Stomach (tissue), 9 donors: ENCODE measurements around the gene GIMAP8. TPM values are rescaled to one million over a fixed set of nuclear protein-coding genes. Genes with fewer than 3 reads are reported as not detected.
"Not testable (repeated sequence)": the region's sequence is repeated elsewhere in the genome, so short reads cannot be mapped to it uniquely, and the experiment has no call there.

ENCODE experiments used
- DNase-seq, 2 donors: peaks; one replicate each; pipeline versions ENCODE4 v3.0.0 to v3.0.0-alpha.2; 2013 to 2019
- H3K27ac ChIP-seq, 5 donors: fragments of 200-600 bp in 4 of 5; sonication (generic) in 4 of 5; one replicate each; pipeline ENCODE4 v1.5.1; 2013 to 2019; ENCODE audit warnings: mild to moderate bottlenecking in 1 of 5, moderate library complexity in 1 of 5
- H3K27me3 ChIP-seq, 3 donors: fragments of 200-600 bp; sonication (generic); one replicate each; pipeline ENCODE4 v1.5.1; 2017 to 2019; ENCODE audit warnings: mixed run types in 1 of 3
- H3K36me3 ChIP-seq, 4 donors: fragments of 200-600 bp; sonication (generic); 1 replicate in 3 of 4; 2 replicates in 1 of 4; pipeline ENCODE4 v1.5.1; 2016 to 2019
- H3K4me1 ChIP-seq, 4 donors: fragments of 200-600 bp; sonication (generic); one replicate each; pipeline ENCODE4 v1.5.1; 2016 to 2019
- H3K4me3 ChIP-seq, 4 donors: fragments of 200-600 bp; sonication (generic) in 3 of 4; one replicate each; pipeline ENCODE4 v1.5.1; 2016 to 2019; ENCODE audit warnings: mild to moderate bottlenecking in 1 of 4
- H3K9me3 ChIP-seq, 4 donors: fragments of 200-600 bp; sonication (generic); one replicate each; pipeline ENCODE4 v1.5.1; 2016 to 2019
- CTCF ChIP-seq, 7 experiments: fragments of 450-650 bp in 4 of 7; fragments of 200-600 bp in 3 of 7; sonication (generic) in 3 of 7; IDR thresholded peaks; one replicate each; pipeline ENCODE4 v1.5.1; 2016 to 2019; ENCODE audit warnings: antibody characterized with exemption in 7 of 7, control low read depth in 2 of 7, mild to moderate bottlenecking in 1 of 7
- EP300 ChIP-seq: sonication (generic); formaldehyde crosslinking; IDR thresholded peaks from one replicate; pipeline ENCODE4 v1.6.1; 2017; ENCODE audit warnings: antibody characterized with exemption
- POLR2A ChIP-seq, 4 donors: fragments of 450-650 bp; IDR thresholded peaks; one replicate each; pipeline ENCODE4 v1.6.1; 2016; ENCODE audit warnings: antibody characterized with exemption in 4 of 4, control low read depth in 2 of 4, mild to moderate bottlenecking in 1 of 4, moderate library complexity in 1 of 4
- POLR2AphosphoS5 ChIP-seq, 3 donors: sonication (generic); formaldehyde crosslinking; IDR thresholded peaks; one replicate each; pipeline ENCODE4 v1.6.1; 2016; ENCODE audit warnings: antibody characterized with exemption in 3 of 3
- WGBS, 5 donors: extraction: QIAGEN DNeasy Blood & Tissue Kit in 3 of 5; methylation state at CpG; one replicate each; pipeline versions ENCODE4 v1.1.5 to v1.1.7; 2013 to 2018; 5-methylcytosine and 5-hydroxymethylcytosine counted together
- intact Hi-C: fragments of 100-400 bp; cut with DNase I; formaldehyde crosslinking; loops from one replicate; pipeline ENCODE4 v1.15.1; 2023; ENCODE audit warnings: low total_unique reads
- polyA plus RNA-seq, 3 donors: library from polyadenylated mRNA; stranded (reverse); fragments of 200-250 nt; gene quantifications; one replicate each; pipeline ENCODE4 v1.2.3, GENCODE V29; 2013
- total RNA-seq, 5 donors: library from RNA; depleted of rRNA; stranded (reverse); fragments of >200 nt; gene quantifications; one replicate each; pipeline versions ENCODE4 v1.1.0 to v1.2.3, GENCODE V29; 2014 to 2016
- donor health status: healthy with polysubstance abuse.
- donor health status: Bipolar disorder and iron deficiency.
- donor health status: healthy.

GIMAP8 gene
- total and polyA plus RNA-seq, 8 donors: under 0.01 to 8.3 (median 2.9) TPM

- Histone ChIP-seq H3K27ac (peak overlapping the region; percentile 16 to 86 (median 76)), H3K4me3 (peak overlapping the region; percentile 36 to 50 (median 47)), H3K27me3 (peaks cover 0 to 18% (median 6%) of the 10 kb centered on the region in 3 donors), H3K4me1 (peaks cover 0 to 22% (median 11%) of the 10 kb centered on the region in 4 donors), H3K9me3 (peaks cover 0 to 3% (median 0%) of the 10 kb centered on the region in 4 donors), H3K36me3 (peaks cover 0 to 5% (median 0%) of the 10 kb centered on the region in 4 donors)
- 48 to 60% (median 59%) methylated on average over 7 to 8 of the region's 8 CpGs for WGBS, 5 donors
- intact Hi-C loops: loop anchor here (10.0 kb wide), 1 partner anchor 303 kb away; no protein-coding TSS in a partner anchor
- DNase-seq: peak in 1 of 2 donors; percentile 33
- no peak for TF ChIP-seq POLR2A (IDR thresholded peaks at IDR 0.05)
- TF ChIP-seq POLR2AphosphoS5 (IDR thresholded peaks at IDR 0.05): no peak
- TF ChIP-seq CTCF (IDR thresholded peaks at IDR 0.05): no peak
- no peak for TF ChIP-seq EP300
Measured at GRCh38 chr7:150451833-150452461, 1.5 kb downstream of the GIMAP8 start.

DNA sequence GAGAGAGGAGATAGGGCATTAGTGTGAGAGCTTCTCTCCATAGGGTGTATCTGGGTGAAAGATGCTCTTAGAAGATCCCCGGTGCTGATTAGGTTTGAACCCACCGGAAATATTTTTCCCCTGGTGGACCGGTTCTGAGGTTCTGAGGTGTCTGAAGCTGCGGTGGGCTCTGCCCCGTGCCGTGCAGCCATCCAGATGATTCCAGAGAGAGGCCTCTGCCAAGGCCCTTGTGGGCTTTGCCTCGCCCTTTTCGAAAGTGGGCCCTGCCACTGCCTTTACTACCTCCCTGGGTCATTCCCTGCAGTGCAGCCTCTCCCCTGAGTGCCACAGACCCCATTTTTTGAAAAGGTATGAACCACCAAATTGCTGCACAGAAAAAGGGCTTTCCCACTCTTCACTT, 2.8 kb downstream of the GIMAP8 start:
- peaks cover 0 to 18% (median 6%) of the 10 kb centered on the region in 3 donors for H3K27me3 ChIP-seq
- peaks cover 0 to 5% (median 0%) of the 10 kb centered on the region in 4 donors for H3K36me3 ChIP-seq
- 77 to 87% (median 80%) methylated on average over 8 of the region's 8 CpGs for WGBS, 5 donors
- intact Hi-C loops: loop anchor here (10.0 kb wide), 1 partner anchor 302 kb away; no protein-coding TSS in a partner anchor
- H3K9me3 ChIP-seq: peaks cover 0 to 7% (median 0%) of the 10 kb centered on the region in 4 donors
- peaks cover 0 to 21% (median 11%) of the 10 kb centered on the region in 4 donors for H3K4me1 ChIP-seq
- peak overlapping the region in 1 of 5 donors; percentile 78 for H3K27ac ChIP-seq
- peak overlapping the region; percentile 4 to 50 (median 47) for H3K4me3 ChIP-seq
- no peak for TF ChIP-seq CTCF (IDR thresholded peaks at IDR 0.05)
- TF ChIP-seq EP300: no peak
- no peak for TF ChIP-seq POLR2AphosphoS5 (IDR thresholded peaks at IDR 0.05)
- no peak for TF ChIP-seq POLR2A (IDR thresholded peaks at IDR 0.05)
- no peak for DNase-seq

- Histone ChIP-seq H3K27ac (peak overlapping the region in 1 of 5 donors; percentile 78), H3K4me1 (peaks cover 0 to 14% (median 8%) of the 10 kb centered on the region in 4 donors), H3K4me3 (peak overlapping the region; percentile 4 to 50 (median 47)), H3K27me3 (peaks cover 0 to 18% (median 6%) of the 10 kb centered on the region in 3 donors), H3K36me3 (peaks cover 0 to 5% (median 0%) of the 10 kb centered on the region in 4 donors), H3K9me3 (peaks cover 0 to 8% (median 0%) of the 10 kb centered on the region in 4 donors)
- WGBS, 5 donors: 82 to 87% (median 85%) methylated on average over 5 of the region's 5 CpGs
- TF ChIP-seq POLR2A (IDR thresholded peaks at IDR 0.05): no peak
- TF ChIP-seq POLR2AphosphoS5 (IDR thresholded peaks at IDR 0.05): no peak
- TF ChIP-seq CTCF (IDR thresholded peaks at IDR 0.05): no peak
- TF ChIP-seq EP300: no peak
- no peak for DNase-seq
- intact Hi-C loops: loop anchor here (10.0 kb wide), 1 partner anchor 301 kb away; no protein-coding TSS in a partner anchor
Measured at GRCh38 chr7:150453892-150454291, 3.5 kb downstream of the GIMAP8 start.

- not testable (repeated sequence) for H3K27me3 ChIP-seq, DNase-seq, H3K36me3 ChIP-seq, H3K27ac ChIP-seq, H3K4me1 ChIP-seq, H3K4me3 ChIP-seq
- intact Hi-C loops: loop anchor here (10.0 kb wide), 1 partner anchor 298 kb away; no protein-coding TSS in a partner anchor
- H3K9me3 ChIP-seq: peaks cover under 1 to 40% (median 15%) of the 10 kb centered on the region in 4 donors
- 81 to 96% (median 86%) methylated on average over 5 of the region's 5 CpGs for WGBS, 5 donors
Measured at GRCh38 chr7:150457064-150457463, 6.6 kb downstream of the GIMAP8 start.
